HCT116 (cell line): ENCODE measurements around the gene CFAP92. TPM values are rescaled to one million over a fixed set of nuclear protein-coding genes. Genes with fewer than 3 reads are reported as not detected.

Experiments
- ATAC-seq: fragments of 200-7000 bp; cut with Tn5 transposase; 2 replicates; pipeline ENCODE4 v1.9.1; 2020; ENCODE audit warnings: mild to moderate bottlenecking, moderate library complexity
- BruUV-seq: library from RNA; stranded (reverse); fragments of 400-500 nt; replicated peaks from 2 replicates; lab custom pipeline; 2021; lab: Mats Ljungman, UMichigan
- CTCF ChIA-PET: fragments of 300-600 bp; sonication (Branson Sonifier 250); formaldehyde crosslinking; loops from one replicate; lab custom pipeline; 2021; ENCODE audit warnings: antibody characterized with exemption; lab: Charles Lee
- POLR2A ChIA-PET: fragments of 300-600, 350-600 bp; sonication (Branson Sonifier 250); formaldehyde crosslinking; loops from one replicate; lab custom pipeline; 2021; ENCODE audit warnings: antibody characterized with exemption; lab: Charles Lee
- RAD21 ChIA-PET, 2 experiments: fragments of 300-600 bp; sonication (Branson Sonifier 250); formaldehyde crosslinking; loops; one replicate each; lab custom pipeline; 2023; ENCODE audit warnings: low total read pairs in 2 of 2; ENCODE audit not compliant: uncharacterized antibody in 2 of 2, unreplicated experiment in 2 of 2, low non-redundant PET in 1 of 2; lab: Charles Lee
- DNase-seq: peaks from one replicate; pipeline ENCODE4 v3.0.0-alpha.2; 2010; ENCODE audit warnings: low read depth, low spot score
- H2AFZ ChIP-seq: fragments of 200-600 bp; shearing (Covaris generic), sonication (generic); 2 replicates; pipeline ENCODE4 v1.6.1; 2017; ENCODE audit warnings: low read depth, mixed run types, mixed read lengths, antibody characterized with exemption, low read length; ENCODE audit not compliant: poor library complexity, severe bottlenecking
- H3K27ac ChIP-seq: 2 replicates; pipeline ENCODE4 v1.5.1; 2012; ENCODE audit warnings: low read depth, low read length
- H3K27me3 ChIP-seq: fragments of 200-600 bp; sonication (generic); 2 replicates; pipeline ENCODE4 v1.6.1; 2016; ENCODE audit warnings: mixed run types, low read length, mixed read lengths; ENCODE audit not compliant: insufficient read depth
- H3K36me3 ChIP-seq, 2 experiments: fragments of 200-500 bp in 1 of 2; fragments of 200-600 bp in 1 of 2; sonication (Bioruptor generic) in 1 of 2; sonication (generic) in 1 of 2; 2 replicates each; pipeline versions ENCODE4 v1.5.1 to v1.6.1; 2014 to 2016; ENCODE audit warnings: low read length in 2 of 2, inconsistent platforms in 1 of 2, mixed read lengths in 1 of 2, mixed run types in 1 of 2; ENCODE audit not compliant: insufficient read depth in 2 of 2, control insufficient read depth in 1 of 2
- H3K4me1 ChIP-seq, 2 experiments: fragments of 200-600 bp in 1 of 2; sonication (generic) in 1 of 2; 2 replicates each; pipeline versions ENCODE4 v1.5.1 to v1.6.1; 2012 to 2017; ENCODE audit warnings: low read length in 2 of 2, inconsistent platforms in 1 of 2, mild to moderate bottlenecking in 1 of 2, mixed read lengths in 1 of 2, mixed run types in 1 of 2, moderate library complexity in 1 of 2; ENCODE audit not compliant: insufficient read depth in 2 of 2, control insufficient read depth in 1 of 2
- H3K4me2 ChIP-seq: fragments of 200-600 bp; sonication (generic); 2 replicates; pipeline ENCODE4 v1.6.1; 2017; ENCODE audit warnings: mixed run types, low read length, mixed read lengths
- H3K4me3 ChIP-seq, 2 experiments: fragments of 200-600 bp in 1 of 2; sonication (generic) in 1 of 2; replicated peaks in 1 of 2; 2 replicates each; pipeline ENCODE4 v1.5.1; 2011 to 2016; ENCODE audit warnings: low read length in 2 of 2, control low read depth in 1 of 2, low read depth in 1 of 2, mild to moderate bottlenecking in 1 of 2, mixed read lengths in 1 of 2, mixed run types in 1 of 2
- H3K79me2 ChIP-seq: fragments of 200-600 bp; sonication (generic); 2 replicates; pipeline ENCODE4 v1.6.1; 2017; ENCODE audit warnings: mild to moderate bottlenecking, mixed run types, low read length, moderate library complexity, mixed read lengths; ENCODE audit not compliant: insufficient read depth
- H3K9ac ChIP-seq: fragments of 200-600 bp; sonication (generic); 2 replicates; pipeline ENCODE4 v1.6.1; 2016; ENCODE audit warnings: low read length, mixed read lengths
- H3K9me2 ChIP-seq: fragments of 200-600 bp; sonication (generic), shearing (Covaris generic); 2 replicates; pipeline ENCODE4 v1.6.1; 2017; ENCODE audit warnings: mixed run types, mild to moderate bottlenecking, moderate library complexity; ENCODE audit not compliant: insufficient read depth
- H3K9me3 ChIP-seq, 2 experiments: fragments of 200-500 bp in 1 of 2; fragments of 200-600 bp in 1 of 2; sonication (Bioruptor generic) in 1 of 2; sonication (generic) in 1 of 2; 2 replicates each; pipeline ENCODE4 v1.6.1; 2014 to 2017; ENCODE audit warnings: low read length in 2 of 2, mixed read lengths in 2 of 2, inconsistent platforms in 1 of 2, low read depth in 1 of 2, mild to moderate bottlenecking in 1 of 2, mixed run types in 1 of 2, moderate library complexity in 1 of 2; ENCODE audit not compliant: control insufficient read depth in 1 of 2, insufficient read depth in 1 of 2
- H4K20me1 ChIP-seq: fragments of 200-600 bp; sonication (generic), shearing (Covaris generic); 2 replicates; pipeline ENCODE4 v1.6.1; 2017; ENCODE audit warnings: mixed run types, mild to moderate bottlenecking, moderate library complexity; ENCODE audit not compliant: insufficient read depth
- EGR1 ChIP-seq: IDR thresholded peaks from 2 replicates; pipeline ENCODE4 v1.6.1; 2012; ENCODE audit warnings: low read depth
- EZH2 ChIP-seq: fragments of 200-600 bp; sonication (generic); IDR thresholded peaks from 2 replicates; pipeline ENCODE4 v1.6.1; 2017; ENCODE audit warnings: antibody characterized with exemption, mixed run types
- EZH2phosphoT487 ChIP-seq: fragments of 200-600 bp; IDR thresholded peaks from 2 replicates; pipeline ENCODE4 v1.6.1; 2018; ENCODE audit warnings: antibody characterized with exemption, borderline replicate concordance
- FOSL1 ChIP-seq: IDR thresholded peaks from 2 replicates; pipeline ENCODE4 v1.6.1; 2012; ENCODE audit warnings: low read depth
- JUND ChIP-seq: IDR thresholded peaks from 2 replicates; pipeline ENCODE4 v1.6.1; 2012
- POLR2A ChIP-seq: IDR thresholded peaks from 2 replicates; pipeline ENCODE4 v1.7.0; 2011; ENCODE audit warnings: borderline replicate concordance; ENCODE audit not compliant: insufficient read depth, insufficient read length; ENCODE audit errors: extremely low read depth
- POLR2AphosphoS5 ChIP-seq: IDR thresholded peaks from 2 replicates; pipeline ENCODE4 v1.6.1; 2011; ENCODE audit warnings: mild to moderate bottlenecking, low read depth, low read length, moderate library complexity
- RAD21 ChIP-seq: IDR thresholded peaks from 2 replicates; pipeline ENCODE4 v1.6.1; 2012; ENCODE audit warnings: low read depth, mild to moderate bottlenecking
- SIN3A ChIP-seq: IDR thresholded peaks from 2 replicates; pipeline ENCODE4 v1.6.1; 2012; ENCODE audit warnings: low read depth
- SP1 ChIP-seq: IDR thresholded peaks from 2 replicates; pipeline ENCODE4 v1.6.1; 2012; ENCODE audit warnings: low read depth
- SRF ChIP-seq: IDR thresholded peaks from 2 replicates; pipeline ENCODE4 v1.6.1; 2012; ENCODE audit warnings: low read depth
- TCF7L2 ChIP-seq: IDR thresholded peaks from 2 replicates; pipeline ENCODE4 v1.7.0; 2011; ENCODE audit warnings: borderline replicate concordance, inconsistent platforms; ENCODE audit not compliant: insufficient read depth, insufficient read length; ENCODE audit errors: extremely low read depth
- YY1 ChIP-seq: IDR thresholded peaks from 2 replicates; pipeline ENCODE4 v1.6.1; 2011; ENCODE audit warnings: low read length, low read depth, moderate library complexity, mild to moderate bottlenecking; ENCODE audit not compliant: insufficient replicate concordance; ENCODE audit errors: extremely low read depth
- ZBTB33 ChIP-seq: IDR thresholded peaks from 2 replicates; pipeline ENCODE4 v1.6.1; 2011; ENCODE audit warnings: mild to moderate bottlenecking, low read length, moderate library complexity; ENCODE audit not compliant: insufficient replicate concordance; ENCODE audit errors: extremely low read depth
- ZFX ChIP-seq: fragments of 450-650 bp; IDR thresholded peaks from 2 replicates; pipeline ENCODE4 v1.6.1; 2017
- ZNF274 ChIP-seq: fragments of 200-500 bp; sonication (Bioruptor generic); IDR thresholded peaks from 2 replicates; pipeline ENCODE4 v1.6.1; 2014; ENCODE audit warnings: mild to moderate bottlenecking, low read depth, low read length, inconsistent platforms
- intact Hi-C: fragments of 100-400 bp; cut with micrococcal nuclease; formaldehyde crosslinking; loops from 2 replicates; pipeline ENCODE4 v1.10.0; 2022
- total RNA-seq: library from RNA; stranded (reverse); gene quantifications from one replicate; pipeline ENCODE4 v1.2.1, GENCODE V29; 2021; ENCODE audit not compliant: unreplicated experiment
- TF ChIP-seq, protein P1 (sequence below): IDR thresholded peaks from 2 replicates; pipeline ENCODE4 v1.6.1; 2012
- TF ChIP-seq, protein P2 (sequence below): IDR thresholded peaks from 2 replicates; pipeline ENCODE4 v1.6.1; 2012
- TF ChIP-seq, protein P3 (sequence below), 3 experiments: fragments of 200-600 bp in 1 of 3; sonication (generic) in 1 of 3; IDR thresholded peaks in 2 of 3; conservative IDR thresholded peaks in 1 of 3; 2 replicates each; pipeline ENCODE4 v1.5.1; 2012 to 2017; ENCODE audit warnings: low read depth in 2 of 3, low read length in 2 of 3, antibody characterized with exemption in 1 of 3, borderline replicate concordance in 1 of 3, control low read depth in 1 of 3, mild to moderate bottlenecking in 1 of 3, mixed read lengths in 1 of 3, mixed run types in 1 of 3, moderate library complexity in 1 of 3; ENCODE audit not compliant: insufficient read depth in 1 of 3
- TF ChIP-seq, protein P4 (sequence below): IDR thresholded peaks from 2 replicates; pipeline ENCODE4 v1.6.1; 2012; ENCODE audit warnings: low read depth

The CFAP92 gene
- total RNA-seq, 1 experiment from 2014 or later, result 3.6 TPM

DNA sequence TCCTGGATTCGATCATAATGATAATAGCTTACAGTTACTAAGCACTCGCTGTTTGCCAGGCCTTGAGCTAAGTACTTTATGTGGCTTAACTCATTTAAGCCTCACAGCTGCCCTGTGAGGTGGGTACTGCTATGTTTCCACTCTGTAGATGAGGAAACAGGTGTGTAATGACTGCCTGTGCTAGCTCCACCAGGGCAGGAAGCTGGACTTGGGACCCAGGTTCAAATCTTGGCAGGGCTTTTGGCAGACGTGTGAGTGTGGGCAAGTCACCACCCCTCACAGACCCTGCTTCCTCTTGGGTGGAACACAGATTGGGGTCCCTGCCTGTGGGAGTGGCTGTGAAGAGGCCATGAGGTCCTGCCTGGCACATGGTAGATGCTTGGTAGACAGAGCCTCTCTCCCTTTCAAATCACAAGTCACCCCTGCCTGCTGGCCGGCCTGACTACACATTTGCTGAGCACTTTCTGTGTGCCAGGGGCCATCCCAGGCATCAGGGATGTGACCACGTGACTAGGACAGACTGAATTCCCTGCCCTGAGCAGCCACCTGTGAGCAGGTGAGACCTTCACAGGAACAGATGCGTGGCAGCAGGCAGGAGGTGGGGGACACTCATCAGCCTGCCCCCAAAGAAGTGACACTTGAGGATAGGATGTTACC, 10.9 kb upstream of the CFAP92 start:
- no TSS peak for BruUV-seq
- TF ChIP-seq ZFX (no peak), YY1 (no peak), FOSL1 (no peak), SRF (no peak), SIN3A (no peak), EZH2 (no peak), POLR2AphosphoS5 (no peak), ZNF274 (no peak), TCF7L2 (no peak), POLR2A (no peak), SP1 (no peak), JUND (no peak), RAD21 (no peak), ZBTB33 (no peak), EZH2phosphoT487 (no peak), EGR1 (no peak)
- TF ChIP-seq, protein P1, sequence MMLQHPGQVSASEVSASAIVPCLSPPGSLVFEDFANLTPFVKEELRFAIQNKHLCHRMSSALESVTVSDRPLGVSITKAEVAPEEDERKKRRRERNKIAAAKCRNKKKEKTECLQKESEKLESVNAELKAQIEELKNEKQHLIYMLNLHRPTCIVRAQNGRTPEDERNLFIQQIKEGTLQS, result no peak
- TF ChIP-seq, protein P2, sequence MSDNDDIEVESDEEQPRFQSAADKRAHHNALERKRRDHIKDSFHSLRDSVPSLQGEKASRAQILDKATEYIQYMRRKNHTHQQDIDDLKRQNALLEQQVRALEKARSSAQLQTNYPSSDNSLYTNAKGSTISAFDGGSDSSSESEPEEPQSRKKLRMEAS, result no peak
- TF ChIP-seq, protein P3, sequence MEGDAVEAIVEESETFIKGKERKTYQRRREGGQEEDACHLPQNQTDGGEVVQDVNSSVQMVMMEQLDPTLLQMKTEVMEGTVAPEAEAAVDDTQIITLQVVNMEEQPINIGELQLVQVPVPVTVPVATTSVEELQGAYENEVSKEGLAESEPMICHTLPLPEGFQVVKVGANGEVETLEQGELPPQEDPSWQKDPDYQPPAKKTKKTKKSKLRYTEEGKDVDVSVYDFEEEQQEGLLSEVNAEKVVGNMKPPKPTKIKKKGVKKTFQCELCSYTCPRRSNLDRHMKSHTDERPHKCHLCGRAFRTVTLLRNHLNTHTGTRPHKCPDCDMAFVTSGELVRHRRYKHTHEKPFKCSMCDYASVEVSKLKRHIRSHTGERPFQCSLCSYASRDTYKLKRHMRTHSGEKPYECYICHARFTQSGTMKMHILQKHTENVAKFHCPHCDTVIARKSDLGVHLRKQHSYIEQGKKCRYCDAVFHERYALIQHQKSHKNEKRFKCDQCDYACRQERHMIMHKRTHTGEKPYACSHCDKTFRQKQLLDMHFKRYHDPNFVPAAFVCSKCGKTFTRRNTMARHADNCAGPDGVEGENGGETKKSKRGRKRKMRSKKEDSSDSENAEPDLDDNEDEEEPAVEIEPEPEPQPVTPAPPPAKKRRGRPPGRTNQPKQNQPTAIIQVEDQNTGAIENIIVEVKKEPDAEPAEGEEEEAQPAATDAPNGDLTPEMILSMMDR (IDR thresholded peaks at IDR 0.05 in 2 of 3, conservative IDR thresholded peaks at IDR 0.05 in 1 of 3; ENCODE audit: borderline replicate concordance in 1 of 3, insufficient read depth in 1 of 3, low read depth in 2 of 3, low read length in 2 of 3), result no peak
- TF ChIP-seq, protein P4, sequence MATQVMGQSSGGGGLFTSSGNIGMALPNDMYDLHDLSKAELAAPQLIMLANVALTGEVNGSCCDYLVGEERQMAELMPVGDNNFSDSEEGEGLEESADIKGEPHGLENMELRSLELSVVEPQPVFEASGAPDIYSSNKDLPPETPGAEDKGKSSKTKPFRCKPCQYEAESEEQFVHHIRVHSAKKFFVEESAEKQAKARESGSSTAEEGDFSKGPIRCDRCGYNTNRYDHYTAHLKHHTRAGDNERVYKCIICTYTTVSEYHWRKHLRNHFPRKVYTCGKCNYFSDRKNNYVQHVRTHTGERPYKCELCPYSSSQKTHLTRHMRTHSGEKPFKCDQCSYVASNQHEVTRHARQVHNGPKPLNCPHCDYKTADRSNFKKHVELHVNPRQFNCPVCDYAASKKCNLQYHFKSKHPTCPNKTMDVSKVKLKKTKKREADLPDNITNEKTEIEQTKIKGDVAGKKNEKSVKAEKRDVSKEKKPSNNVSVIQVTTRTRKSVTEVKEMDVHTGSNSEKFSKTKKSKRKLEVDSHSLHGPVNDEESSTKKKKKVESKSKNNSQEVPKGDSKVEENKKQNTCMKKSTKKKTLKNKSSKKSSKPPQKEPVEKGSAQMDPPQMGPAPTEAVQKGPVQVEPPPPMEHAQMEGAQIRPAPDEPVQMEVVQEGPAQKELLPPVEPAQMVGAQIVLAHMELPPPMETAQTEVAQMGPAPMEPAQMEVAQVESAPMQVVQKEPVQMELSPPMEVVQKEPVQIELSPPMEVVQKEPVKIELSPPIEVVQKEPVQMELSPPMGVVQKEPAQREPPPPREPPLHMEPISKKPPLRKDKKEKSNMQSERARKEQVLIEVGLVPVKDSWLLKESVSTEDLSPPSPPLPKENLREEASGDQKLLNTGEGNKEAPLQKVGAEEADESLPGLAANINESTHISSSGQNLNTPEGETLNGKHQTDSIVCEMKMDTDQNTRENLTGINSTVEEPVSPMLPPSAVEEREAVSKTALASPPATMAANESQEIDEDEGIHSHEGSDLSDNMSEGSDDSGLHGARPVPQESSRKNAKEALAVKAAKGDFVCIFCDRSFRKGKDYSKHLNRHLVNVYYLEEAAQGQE, result no peak
- ATAC-seq (no peak), DNase-seq (no peak)
- ChIA-PET POLR2A (interaction anchor here (0.6 to 1.5 kb wide), 3 partner anchors 11 to 347 kb away, joined by 4 to 6 read pairs (median 5); no protein-coding TSS in a partner anchor), CTCF (interaction anchor here (1.2 kb wide), 1 partner anchor 245 kb away, joined by 6 read pairs; the partner anchor contains the start of gene COPG1), RAD21 (no interaction called here)
- Histone ChIP-seq H4K20me1 (no peaks in the 10 kb centered on the region), H3K27ac (no peak overlapping the region), H3K9me2 (no peaks in the 10 kb centered on the region), H3K4me1 (peaks cover 11 to 18% of the 10 kb centered on the region in 2 experiments; a peak in 3 of 4 replicates), H2AFZ (no peak overlapping the region), H3K9me3 (no peaks in the 10 kb centered on the region), H3K27me3 (no peaks in the 10 kb centered on the region), H3K9ac (no peak overlapping the region), H3K4me3 (no peak overlapping the region), H3K79me2 (no peaks in the 10 kb centered on the region), H3K4me2 (no peak overlapping the region), H3K36me3 (no peaks in the 10 kb centered on the region)
- intact Hi-C loops, result no loop called here
